Effector memory CD8-positive, alpha-beta T cell (primary cell): Measurements from ENCODE around the gene BHLHE40.

Experiments used
- ATAC-seq: fragments of 150-1000 bp; cut with Tn5 transposase; replicated peaks from 2 replicates; pipeline ENCODE4 v1.10.0; 2021; ENCODE audit warnings: mild to moderate bottlenecking, moderate library complexity
- DNase-seq, 3 experiments: peaks; one replicate each; pipeline ENCODE4 v3.0.0; 2021
- H3K27ac Mint-ChIP-seq, 2 donors: one replicate each; pipeline ENCODE4 v1.8.0; 2022; ENCODE audit warnings: mild to moderate bottlenecking in 2 of 2, mixed read lengths in 2 of 2, moderate library complexity in 2 of 2
- H3K27me3 Mint-ChIP-seq, 2 donors: one replicate each; pipeline ENCODE4 v1.8.0; 2022; ENCODE audit warnings: mixed read lengths in 2 of 2
- H3K36me3 Mint-ChIP-seq: one replicate; pipeline ENCODE4 v1.8.0; 2022; ENCODE audit warnings: mild to moderate bottlenecking, moderate library complexity, mixed read lengths; ENCODE audit not compliant: insufficient read depth
- H3K4me1 Mint-ChIP-seq, 2 donors: one replicate each; pipeline ENCODE4 v1.8.0; 2022; ENCODE audit warnings: low read depth in 2 of 2, mixed read lengths in 2 of 2
- H3K4me3 Mint-ChIP-seq, 2 donors: one replicate each; pipeline ENCODE4 v1.8.0; 2022; ENCODE audit warnings: mild to moderate bottlenecking in 2 of 2, mixed read lengths in 2 of 2, moderate library complexity in 2 of 2
- H3K9me3 Mint-ChIP-seq, 2 donors: one replicate each; pipeline ENCODE4 v1.8.0; 2022; ENCODE audit warnings: mixed read lengths in 2 of 2

BHLHE40 gene

DNA sequence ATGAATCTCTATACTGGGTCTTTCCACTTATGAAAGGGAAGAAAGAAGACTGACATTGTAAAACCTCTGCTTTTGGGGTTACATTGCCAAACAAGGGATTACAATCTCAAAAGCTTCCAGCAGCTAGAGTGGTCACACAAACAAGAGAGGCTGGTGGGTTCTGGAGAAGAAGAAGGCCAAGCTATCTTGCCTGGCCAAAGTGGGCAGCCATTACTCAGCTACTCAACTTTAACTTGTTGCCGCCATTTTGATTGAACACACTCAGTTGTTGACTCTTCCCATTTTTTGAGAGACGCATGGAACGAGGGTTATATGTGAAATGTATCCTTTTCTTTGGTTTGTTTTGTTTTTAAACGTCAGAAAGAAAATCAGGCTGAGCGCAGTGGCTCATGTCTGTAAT lies 50.9 kb downstream of the BHLHE40 start:
- H3K27ac Mint-ChIP-seq: no peak overlapping the region
- H3K4me3 Mint-ChIP-seq: no peak overlapping the region
- DNase-seq (no peak), ATAC-seq (no peak)
- no peaks in the 10 kb centered on the region for H3K27me3 Mint-ChIP-seq
- peaks cover 8 to 12% of the 10 kb centered on the region in 2 donors for H3K4me1 Mint-ChIP-seq
- H3K9me3 Mint-ChIP-seq: no peaks in the 10 kb centered on the region
- H3K36me3 Mint-ChIP-seq: peaks cover 3% of the 10 kb centered on the region

DNA sequence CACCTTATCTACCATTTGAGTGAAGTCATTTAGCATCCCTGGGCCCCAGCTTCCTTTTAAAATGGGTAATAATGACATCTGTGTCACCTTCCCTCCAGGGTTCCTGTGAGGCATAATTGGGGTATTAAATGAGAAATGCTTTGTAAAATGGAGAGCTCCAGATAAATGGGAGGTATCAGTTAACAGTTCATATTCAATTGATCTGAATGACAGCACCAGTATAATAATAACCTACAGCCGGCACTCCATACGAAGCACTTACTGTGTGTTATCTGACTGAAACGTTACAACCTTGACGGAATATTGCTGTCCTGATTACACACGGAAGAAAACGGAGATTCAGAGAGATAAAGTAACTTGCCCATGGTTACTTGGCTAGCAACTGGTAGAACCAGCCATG lies 53.6 kb downstream of the BHLHE40 start:
- Mint-ChIP-seq H3K4me3 (no peak overlapping the region), H3K36me3 (no peaks in the 10 kb centered on the region), H3K27ac (no peak overlapping the region), H3K27me3 (no peaks in the 10 kb centered on the region), H3K4me1 (peaks cover 8 to 15% of the 10 kb centered on the region in 2 donors), H3K9me3 (no peaks in the 10 kb centered on the region)
- no peak for ATAC-seq
- no peak for DNase-seq
